HuH-7 (cell line): Measurements from ENCODE around the gene TEAD1.

Experiments used
- DNase-seq: peaks from one replicate; pipeline ENCODE4 v3.0.0; 2011; ENCODE audit warnings: low spot score

TEAD1 gene

DNA sequence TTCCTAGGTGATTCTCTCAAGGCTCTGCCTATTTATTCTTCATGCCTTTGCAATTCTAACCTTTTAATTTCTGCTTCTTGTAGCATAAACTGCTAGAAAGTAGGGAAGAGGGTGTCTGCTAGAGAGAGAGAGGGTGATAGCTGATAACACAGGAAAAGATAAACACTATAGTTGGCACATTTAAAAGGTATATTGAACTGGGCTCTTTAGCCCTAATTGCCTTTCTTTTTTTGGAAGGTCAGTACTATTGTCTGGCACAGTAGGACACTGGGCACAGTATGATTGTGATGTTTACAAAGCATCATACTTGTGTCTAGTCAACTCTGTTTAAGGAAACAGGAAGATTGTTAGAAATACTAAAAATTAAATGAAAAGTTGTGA lies 33.3 kb downstream of the TEAD1 start:
- no peak for DNase-seq

DNA sequence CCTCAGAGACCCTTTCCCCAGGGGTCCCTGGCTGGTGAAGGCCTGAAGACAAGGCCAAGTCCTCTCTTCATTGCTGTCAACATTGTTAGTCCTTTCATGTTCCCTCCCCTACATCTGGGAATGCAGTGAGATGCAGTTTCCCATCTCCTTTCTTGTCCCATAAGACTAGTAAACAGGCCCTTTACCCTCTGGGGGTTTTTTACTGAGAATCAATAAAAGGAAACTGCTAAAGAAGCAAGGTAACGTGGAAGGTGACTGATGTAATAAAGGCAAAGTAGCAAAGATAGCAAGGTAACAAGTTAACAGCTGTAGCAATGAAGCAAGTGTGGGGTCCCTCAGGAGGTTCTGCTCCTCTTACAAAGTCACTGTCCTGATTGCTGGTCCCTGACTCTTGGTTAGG lies 37.3 kb downstream of the TEAD1 start:
- no peak for DNase-seq

- no peak for DNase-seq
These were observed 37.9 kb downstream of the TEAD1 start for GRCh38 chr11:12712132-12712531.

GRCh38 chr11:12715131-12715530 lies 40.9 kb downstream of the TEAD1 start:
- DNase-seq: no peak

GRCh38 chr11:12715941-12716340 lies 41.7 kb downstream of the TEAD1 start:
- DNase-seq: no peak

DNA sequence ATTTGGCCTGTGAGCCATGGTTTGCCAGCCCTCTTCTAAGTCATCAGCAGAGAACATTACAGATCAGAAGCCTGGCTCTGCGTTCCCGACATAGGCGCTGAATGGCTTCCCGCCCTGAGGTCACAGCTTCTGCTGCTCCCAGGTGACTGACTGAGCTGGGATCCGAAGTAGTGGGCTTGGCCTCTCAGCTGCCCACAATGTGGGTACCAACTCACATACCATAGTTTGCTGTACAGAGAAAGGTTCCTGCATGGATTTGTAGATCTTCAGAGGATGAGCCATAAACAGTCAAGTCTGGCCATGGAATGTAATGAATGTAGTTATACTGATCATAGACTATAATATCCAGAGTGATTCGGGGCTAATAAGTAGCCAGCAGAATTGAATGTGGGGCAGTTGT lies 42.6 kb downstream of the TEAD1 start:
- DNase-seq: no peak

GRCh38 chr11:12717851-12718291 lies 43.6 kb downstream of the TEAD1 start:
- DNase-seq: no peak

GRCh38 chr11:12719221-12719620 lies 45.0 kb downstream of the TEAD1 start:
- no peak for DNase-seq

GRCh38 chr11:12721816-12722604 lies 47.8 kb downstream of the TEAD1 start:
- no peak for DNase-seq

GRCh38 chr11:12723421-12724300 lies 49.4 kb downstream of the TEAD1 start:
- no peak for DNase-seq

- DNase-seq: no peak
These were observed 50.3 kb downstream of the TEAD1 start for GRCh38 chr11:12724301-12725054.

DNA sequence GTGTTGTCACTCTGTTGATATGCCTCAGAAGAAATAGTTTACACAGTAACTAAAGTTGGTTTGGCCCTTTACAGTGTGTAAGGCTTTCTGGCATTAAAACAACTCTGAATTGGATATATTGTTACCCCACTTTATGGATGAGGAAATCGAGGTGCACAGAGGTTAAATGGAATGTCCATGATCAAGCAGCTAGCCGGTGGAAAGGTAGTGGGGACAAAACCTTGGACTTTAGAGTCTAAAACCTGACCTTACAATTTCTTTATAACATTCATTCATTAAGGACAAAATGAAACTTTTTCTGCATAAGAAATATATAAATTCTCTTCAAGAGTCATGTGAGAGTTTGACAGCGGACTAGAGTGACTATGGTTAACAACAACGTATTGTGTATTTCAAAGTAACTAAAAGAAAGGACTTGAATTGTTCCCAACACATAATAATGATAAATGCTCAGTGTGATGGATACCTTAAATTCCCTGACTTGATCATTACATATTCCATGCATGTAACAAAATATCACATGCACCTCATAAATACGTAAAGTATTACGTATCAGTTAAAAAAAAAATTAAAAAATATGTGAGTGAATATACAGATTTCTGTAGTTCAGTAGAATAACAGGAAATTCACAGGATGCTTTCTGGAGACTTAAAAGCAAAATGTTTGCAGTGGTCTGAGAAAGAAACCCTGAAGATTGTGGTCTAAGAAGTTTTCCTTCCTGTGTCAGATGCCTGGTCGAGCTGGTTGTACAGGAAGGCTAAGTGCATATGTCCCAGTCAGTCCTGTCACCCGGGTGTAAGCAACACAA lies 51.0 kb downstream of the TEAD1 start:
- no peak for DNase-seq

DNA sequence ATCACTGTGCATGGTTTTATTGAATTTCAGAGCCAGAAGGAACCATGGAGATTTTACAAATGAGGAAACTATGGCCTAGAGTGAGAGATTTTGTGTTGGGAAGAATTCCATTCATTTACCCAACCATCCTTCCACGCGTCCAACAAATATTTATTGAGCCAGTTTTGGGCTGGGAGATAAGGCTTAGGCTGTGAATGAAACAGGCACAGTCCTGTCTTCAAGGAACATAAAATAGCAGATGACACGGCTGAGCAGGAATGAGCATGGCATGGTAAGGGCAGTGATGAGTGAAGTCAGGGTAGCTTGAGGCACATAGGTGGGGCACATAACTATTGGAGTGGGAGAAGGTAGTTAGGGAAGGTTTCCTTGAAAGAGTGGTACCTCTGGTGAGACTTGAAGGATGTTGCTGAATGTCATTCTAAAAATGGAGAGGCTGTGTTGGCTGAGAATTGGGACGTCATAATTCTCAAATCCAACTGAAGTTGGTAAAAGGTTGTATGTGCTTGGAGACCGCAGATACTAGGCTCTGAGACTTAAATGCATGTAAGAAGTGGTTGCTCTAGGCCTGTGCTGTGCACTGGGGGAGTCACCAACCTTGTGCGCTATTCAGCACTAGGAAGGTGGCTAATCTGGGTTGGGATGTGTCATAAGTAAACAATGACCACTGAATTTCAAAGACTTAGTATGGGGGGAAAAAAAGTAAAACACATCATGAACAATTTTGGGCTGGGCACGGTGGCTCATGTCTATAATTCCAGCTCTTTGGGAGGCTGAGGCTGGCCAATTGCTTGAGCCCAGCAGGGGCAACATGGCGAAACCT lies 51.9 kb downstream of the TEAD1 start:
- no peak for DNase-seq

DNA sequence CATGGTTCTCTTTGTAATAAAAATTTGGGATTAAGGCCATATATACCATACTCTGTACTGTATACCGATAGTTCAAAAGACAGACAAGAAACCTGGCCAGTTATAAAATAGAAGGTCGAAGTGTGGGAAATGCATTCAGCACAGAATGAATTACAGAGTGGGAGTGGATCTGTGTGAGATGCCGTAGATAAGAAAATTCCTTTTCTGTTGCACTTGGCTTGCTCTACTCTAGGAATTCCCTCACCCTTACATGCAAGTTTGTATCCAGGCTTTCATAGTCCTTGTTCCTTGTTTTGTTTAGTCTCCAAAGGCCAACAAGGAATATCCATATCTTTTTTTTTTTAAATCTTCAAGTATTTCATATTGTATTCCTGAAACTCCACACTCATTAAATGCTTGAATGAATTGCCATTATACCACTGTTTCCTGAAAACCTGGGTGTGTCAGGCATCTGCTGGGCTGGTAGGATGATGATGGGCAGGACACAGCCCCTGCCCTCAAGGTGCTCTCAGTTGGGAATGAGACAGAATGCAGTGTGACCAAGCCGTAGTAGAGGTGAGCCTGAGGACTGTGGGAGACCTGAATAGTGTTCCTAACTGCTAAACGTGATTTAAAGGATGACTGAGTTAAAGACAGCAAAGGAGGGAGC lies 53.5 kb downstream of the TEAD1 start:
- no peak for DNase-seq

GRCh38 chr11:12728417-12728816 lies 54.2 kb downstream of the TEAD1 start:
- DNase-seq: no peak

DNA sequence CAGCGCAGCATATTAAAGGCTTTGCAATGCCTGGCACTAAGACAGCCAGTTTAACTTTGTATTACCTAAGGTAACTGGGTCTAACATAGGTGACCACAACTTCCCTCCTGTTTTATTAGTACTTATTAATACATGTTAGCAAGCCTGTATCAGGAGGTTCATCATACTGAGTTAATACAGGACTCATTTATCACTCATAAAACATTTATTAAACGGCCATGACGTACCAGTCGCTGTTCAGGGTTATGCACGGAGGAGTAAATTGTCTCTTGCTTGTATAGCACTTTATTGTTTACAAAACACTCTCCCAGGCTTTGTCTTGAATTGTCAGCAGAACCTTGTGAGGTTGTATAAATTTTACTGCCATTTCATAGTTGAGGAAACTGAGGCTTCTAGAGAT lies 55.7 kb downstream of the TEAD1 start:
- no peak for DNase-seq

DNA sequence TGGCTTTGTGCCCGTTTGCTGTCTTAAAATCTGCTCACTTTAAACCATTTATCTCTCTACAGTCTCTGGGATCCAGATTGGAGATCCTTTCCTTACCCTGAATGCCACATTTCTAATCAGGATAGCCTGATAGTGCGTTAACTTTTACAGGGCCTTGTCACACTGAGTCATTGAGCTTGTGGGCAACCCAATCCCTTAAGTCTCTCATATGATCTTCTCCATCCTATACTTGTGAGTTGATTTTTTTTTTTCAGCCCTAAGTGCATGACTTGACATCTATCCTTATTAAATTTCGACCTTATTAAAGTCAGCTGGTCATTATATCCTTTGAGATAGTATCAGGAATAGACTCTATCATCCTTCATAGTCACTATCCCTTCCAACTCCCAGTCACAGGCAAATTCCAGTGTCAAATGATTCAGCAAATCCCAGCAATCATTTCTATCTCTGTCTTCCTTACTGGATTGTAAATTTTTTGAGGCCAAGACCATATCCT lies 57.7 kb downstream of the TEAD1 start:
- no peak for DNase-seq

DNA sequence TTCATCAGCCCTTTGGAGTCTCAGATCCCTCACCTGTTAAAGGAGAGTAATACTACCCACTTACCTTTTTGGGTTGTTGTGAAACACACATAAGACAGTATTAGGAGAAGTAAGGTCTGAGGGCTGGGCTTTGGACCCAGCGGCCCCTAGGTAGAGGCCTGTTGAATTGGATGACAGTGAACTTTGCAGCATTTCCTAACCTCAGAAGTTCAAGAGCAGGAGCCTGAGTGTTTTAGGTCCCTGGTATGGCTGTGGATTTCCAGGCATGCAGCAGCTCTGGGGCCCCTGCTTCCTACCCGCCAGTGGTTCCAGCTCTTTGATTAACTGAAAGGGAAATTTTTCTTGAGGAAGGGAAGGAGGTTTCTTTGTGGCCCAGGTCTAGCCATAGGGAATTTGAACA lies 58.9 kb downstream of the TEAD1 start:
- no peak for DNase-seq

GRCh38 chr11:12734625-12735024 lies 60.4 kb downstream of the TEAD1 start:
- DNase-seq: no peak

GRCh38 chr11:12735262-12735661 lies 61.0 kb downstream of the TEAD1 start:
- no peak for DNase-seq
